Measurements from ENCODE around the gene GNAT1.
A peak's percentile ranks its signal among the peaks of the same experiment; 100 is the strongest.
"Not testable (repeated sequence)": the region's sequence is repeated elsewhere in the genome, so short reads cannot be mapped to it uniquely, and the experiment has no call there.

The GNAT1 gene

DNA sequence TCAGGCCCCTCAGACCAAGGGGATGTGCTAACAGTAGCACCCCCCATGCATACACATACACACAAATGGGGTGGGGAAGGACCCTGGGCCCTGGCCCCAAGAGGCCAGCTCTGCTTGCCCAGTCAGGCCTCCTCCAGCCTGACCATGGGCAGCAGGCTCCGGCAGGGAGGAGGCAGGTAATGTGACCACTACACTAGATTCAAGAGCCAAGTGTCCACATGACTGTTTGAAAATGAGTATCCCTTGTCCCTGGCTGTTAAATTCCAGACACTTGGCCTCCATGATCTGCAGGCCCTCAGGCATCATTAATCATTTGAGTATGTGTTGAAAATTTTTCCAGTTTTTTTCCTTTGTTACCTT is 30.7 kb downstream of the GNAT1 start:
- DNase-seq (ENCODE audit: low read depth), result no peak

DNA sequence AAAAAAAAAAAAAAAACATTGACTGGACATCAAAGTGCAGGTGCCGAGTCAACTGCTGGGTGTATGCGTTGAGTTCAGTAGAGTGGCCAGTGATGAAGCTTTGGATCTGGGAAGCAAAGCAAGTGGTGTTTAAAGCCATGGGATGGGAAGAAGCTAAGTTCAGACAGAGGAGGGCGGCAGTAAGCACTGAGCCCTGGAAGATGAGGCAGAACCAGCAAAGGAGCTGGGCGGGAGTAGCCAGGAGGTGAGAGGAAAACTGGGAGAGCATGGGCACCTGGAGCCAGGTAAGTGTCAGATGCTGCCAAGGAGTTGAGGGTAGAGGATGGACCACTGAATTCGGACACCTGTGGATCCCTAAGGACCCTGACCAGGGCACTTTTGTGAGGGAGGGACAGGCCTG is 33.2 kb downstream of the GNAT1 start:
- no peak for DNase-seq (ENCODE audit: low read depth)

DNA sequence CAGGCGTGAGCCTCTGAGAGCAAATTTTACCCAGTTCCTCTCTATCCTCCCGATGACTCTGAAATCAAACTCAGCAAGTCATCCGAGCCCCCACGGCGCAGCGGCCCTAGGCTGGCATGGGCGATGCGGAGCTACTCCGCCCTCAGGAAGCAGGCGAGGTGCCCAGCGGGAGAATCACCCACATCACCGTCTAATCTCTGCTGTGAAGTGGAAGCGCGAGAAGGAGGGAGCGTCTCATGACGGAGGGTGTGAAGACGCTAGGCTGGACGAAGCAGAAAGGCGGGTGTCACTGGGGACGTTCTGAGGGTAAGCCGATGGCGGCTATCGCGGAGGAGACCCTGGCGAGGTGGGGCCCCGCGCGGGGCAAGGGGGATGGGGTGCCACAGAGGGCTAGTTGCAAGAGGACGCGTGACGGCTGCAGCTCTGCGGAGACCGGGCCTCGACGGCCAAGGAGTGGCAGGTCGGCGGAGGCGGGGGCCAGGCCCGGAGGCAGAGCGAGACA is 35.5 kb downstream of the GNAT1 start:
- DNase-seq (ENCODE audit: low read depth), result no peak

DNA sequence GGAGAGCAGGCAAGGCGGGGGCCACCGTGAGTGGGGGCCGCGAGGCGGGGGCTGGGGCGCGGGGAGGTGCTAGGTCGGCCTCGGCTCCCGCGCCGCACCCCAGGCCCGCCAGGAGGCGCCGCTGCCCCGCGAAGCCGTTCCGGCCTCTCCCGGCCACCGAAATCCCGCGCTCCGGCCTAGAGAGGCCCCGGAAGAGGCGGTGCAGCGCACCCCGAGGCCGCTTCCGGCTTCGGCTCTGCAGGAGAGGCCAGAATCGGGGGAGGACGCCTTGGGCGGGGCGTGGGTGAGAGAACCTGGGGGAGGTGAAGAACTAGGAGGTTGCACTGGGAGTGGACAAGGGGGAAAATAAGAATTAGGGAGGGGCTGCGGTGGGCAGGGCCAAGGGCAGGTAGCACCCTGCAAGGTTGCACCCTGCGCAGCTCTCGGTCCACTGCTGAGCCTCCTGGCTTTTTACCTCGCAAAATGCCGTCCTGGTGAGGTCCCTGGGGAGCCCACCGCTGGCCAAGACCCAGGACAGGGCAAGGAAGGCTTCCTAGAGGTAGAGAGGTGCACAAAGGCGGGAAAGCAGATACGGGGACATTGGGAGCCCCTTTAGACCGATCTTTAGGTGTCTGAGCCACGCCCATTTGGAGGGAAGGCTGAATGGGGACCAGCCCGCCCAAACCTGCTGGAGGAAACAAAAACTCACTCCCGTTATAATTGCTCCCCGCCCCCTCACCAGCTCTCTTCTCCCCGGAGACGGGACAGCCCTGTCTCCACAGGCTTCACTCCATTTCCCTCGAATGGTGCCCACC is 36.2 kb downstream of the GNAT1 start:
- DNase-seq (ENCODE audit: low read depth), result peak; percentile 89

DNA sequence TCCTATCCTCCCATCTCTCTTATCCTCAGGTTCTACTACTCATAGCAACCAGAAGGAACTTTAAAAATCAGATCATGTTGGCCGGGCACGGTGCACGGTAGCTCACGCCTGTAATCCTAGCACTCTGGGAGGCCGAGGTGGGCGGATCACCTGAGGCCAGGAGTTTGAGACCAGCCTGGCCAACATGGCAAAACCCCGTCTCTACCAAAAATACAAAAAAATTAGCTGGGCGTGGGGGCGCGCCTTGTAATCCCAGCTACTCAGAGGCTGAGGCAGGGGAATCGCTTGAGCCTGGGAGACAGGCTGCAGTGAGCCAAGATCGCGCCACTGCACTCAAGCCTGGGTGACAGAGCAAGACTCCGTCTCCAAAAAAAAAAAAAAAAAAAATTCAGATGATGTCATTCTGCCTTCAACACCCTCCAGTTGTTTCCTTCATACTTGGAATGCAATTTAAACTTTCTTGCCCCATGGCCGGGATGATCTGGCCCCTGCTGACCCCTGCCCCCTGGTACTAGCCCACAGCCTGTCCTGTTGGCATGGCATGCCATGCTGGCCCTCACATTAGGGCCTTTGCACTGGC is 36.9 kb downstream of the GNAT1 start:
- DNase-seq (ENCODE audit: low read depth), result not testable (repeated sequence)

DNA sequence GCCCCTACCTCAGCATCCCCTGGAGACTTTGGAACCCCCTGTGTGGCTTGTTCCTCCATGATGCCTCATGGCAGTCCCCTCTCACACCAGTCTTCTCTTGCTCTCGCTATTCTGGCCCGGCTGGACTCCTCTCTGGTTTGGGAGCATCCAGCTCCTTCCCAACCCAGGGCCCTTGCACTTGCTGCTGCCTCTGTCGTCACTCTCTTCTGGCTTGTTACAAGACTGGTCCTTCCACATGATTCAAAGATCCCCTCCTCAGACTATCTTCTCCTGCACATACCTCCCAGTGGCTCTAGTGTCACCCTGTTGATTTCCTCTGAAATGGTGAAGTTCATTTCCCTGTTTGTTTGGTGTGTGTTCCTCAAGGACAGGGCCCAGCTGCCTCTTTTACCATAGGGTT is 38.1 kb downstream of the GNAT1 start:
- no peak for DNase-seq (ENCODE audit: low read depth)

DNA sequence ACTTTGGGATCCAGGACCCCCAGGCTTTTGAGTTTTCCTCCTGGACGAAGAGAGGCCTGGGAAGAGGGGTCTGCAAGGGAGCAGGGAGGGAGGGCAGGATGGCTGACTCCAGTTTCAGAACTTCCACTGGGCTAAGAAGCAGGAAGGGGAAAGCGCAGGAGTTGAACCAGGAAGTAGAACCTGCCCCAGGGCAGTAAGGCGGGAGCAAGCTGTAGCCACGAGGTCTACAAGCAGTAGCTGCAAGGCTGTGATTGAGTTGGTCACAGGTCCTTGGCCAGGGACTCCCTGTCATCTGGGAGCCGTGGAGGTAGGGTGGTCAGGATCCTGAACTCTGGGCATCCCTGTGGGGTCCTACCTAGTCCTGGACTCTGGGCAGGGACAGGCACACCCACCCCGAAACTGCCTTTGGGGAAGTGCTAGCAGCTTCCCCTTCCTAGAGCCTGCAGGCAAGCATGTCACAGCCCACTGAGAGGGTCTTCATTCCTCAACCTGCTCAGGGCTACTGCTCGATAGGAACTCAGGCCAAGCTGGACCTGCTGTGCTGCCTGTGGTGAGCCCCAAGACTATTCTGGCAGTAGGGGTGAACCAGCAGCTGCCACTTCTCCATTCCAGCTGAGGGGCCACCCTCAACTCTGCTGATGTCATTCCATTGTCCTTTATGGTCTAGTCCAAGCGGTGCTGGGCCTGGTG is 38.8 kb downstream of the GNAT1 start:
- no peak for DNase-seq (ENCODE audit: low read depth)

DNA sequence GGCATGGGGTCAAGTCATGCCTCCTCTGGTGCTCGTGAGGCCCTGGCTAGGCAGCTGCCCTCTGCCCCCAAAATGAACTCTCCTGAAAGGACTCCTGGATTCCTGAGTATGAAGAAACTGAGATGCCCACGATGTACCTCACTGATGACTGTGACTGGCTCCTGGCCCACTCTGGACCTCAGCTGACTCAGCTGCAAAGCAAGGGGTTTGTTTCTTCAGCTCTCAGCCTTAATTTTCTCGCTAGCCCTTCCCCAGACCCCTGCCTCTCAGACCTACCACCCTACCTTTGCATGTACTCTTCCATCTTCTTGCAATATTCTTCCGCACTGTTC is 39.4 kb downstream of the GNAT1 start:
- no peak for DNase-seq (ENCODE audit: low read depth)

DNA sequence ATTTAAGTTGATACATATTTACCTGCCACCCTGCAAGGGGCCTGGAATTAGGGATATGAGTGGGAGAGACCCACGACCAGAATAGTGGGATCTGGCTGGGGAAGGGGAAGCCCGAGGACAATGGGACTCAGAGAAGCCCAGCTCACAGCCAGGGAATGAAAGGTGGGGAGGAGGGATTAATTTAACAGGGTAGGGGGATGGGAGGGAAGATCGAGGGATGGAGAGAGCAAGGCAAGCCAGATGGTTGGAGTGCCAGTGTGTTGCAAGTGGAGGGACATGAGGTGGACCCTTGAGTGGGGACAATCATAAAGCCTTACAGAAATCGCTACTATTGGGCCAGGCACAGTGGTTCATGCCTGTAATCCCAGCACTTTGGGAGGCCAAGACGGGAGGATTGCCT is 40.2 kb downstream of the GNAT1 start:
- DNase-seq (ENCODE audit: low read depth), result no peak

DNA sequence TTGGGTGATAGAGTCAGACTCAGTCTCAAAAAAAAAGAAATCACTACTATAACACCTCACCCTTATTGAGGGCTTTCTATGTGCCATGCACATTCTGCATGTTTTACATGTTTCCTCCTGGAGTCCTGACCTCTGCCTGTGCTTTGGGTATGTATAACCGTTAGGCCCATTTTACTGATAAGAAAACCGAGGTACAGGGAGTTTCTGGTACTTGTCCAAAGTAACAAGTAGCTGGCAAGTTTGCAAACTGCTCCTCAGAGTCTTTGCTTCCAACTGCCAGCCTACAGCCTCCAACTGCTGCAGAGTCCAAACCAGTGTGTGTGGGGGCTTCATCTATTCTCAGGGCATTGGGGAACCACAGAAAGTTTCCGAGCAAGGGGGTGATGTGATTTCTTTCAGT is 40.9 kb downstream of the GNAT1 start:
- DNase-seq (ENCODE audit: low read depth), result no peak

DNA sequence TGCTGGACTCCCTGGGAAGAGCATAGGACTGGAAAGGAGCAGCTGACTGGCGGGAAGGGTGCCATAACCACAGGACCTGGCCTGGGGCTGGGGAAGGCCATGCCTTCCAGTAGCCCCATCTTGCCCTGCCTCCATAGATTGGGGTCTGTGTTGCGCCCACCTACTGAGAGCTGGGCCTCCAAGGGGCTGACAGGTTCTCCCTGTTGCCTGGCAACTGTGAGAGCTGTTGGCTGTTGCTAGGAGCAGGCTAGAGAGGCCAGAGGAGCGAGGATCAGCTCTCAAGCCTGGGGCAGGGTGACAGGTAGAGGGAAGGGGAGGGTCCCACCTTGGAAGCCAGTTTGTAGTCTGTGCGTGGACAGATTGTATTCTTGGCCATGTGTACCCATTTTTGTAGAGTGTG is 41.8 kb downstream of the GNAT1 start:
- DNase-seq (ENCODE audit: low read depth), result no peak

DNA sequence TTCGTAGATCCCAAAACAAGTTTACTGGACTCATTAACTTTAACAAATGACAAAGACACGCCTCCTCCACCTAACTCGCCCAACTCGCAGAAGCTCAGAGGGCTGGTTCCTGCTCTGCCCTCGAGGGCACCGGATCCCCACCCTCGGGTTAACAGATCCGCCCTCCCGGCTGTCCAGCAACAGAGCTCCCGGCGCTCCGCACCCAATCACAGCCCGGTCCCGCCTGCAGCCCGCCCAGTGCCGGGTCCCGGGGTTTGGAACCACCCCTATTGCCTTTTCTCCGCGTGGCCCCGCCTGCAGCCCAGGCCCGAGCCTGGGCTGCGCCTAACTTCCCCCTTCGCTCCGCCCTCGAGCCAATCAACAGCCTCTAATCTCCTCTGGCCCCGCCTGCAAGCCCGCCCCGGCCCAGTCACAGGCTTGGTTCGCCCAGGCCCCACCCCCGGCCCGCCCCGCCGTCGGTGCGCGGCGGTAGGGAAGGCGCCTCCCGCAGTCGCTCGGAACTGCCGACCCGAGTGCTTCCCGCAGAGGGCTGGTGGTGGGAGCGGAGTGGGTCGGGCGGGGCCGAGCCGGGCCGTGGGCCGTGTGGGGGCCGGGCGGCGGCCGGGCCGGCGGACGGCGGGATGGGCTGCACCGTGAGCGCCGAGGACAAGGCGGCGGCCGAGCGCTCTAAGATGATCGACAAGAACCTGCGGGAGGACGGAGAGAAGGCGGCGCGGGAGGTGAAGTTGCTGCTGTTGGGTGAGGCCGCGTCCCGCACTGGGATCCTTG is 44.5 kb downstream of the GNAT1 start, which contains the start of gene GNAI2:
TSS of gene GNAI2 (plus strand) at position 489 of the 768 bp plus-strand sequence. CDS start at position 621, 132 bp downstream.
- peak; percentile 92 for DNase-seq (ENCODE audit: low read depth)

DNA sequence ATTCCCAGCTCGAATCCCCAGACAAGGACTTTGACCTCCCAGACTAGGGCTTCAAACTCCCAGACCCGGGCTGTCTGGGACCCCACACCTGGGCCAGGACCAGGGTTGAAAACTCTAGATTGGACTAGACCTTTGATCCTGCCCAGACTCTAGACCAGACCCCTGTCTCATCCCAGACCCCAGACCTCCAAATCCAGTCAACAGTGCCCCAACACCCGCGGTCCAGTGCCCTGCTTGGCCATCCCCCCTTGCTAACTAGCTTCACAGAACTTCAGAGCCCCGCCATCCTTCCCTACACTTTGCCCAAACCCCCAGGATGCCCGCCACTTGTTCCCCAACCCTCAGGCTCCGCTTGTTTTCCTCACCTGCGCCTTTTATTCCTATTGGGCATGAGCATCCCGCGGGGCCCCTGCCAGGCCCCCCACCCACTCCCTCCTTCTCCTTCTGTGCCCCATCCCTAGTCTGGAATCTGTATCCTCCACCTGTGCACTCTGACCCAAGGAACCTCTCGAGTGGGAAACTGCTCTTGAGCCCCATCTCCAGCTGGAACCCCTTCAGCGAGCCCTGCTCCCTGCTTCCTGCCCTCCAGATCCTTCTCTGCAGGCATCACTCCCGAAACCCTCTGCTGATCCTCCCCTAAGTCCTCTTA is 45.2 kb downstream of the GNAT1 start:
- DNase-seq (ENCODE audit: low read depth), result no peak

DNA sequence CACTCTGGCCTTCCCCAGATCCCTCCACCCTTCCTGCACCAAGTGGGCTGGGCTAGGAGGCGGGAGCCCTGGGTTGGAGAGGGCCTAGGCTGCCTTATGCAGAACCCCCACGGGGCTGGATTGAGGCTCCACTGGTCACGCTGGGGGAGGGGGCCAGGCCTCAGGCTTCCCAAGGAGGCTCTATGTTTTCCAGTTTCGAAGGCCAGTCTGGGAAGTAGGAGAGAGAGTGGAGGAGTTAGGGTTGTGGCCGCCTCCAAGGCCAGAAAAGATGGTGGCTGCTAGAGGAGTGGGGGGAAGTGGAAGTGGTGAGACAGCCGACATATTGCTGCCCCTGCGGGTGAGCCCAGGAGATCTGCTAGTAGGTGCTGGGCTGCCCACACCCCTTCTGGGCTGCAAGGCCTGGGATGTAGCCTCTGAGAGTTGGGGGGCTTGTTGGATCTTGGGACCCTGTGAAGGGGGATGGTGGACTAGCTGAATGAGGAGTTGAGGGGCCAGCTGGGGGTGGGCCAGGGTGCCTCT is 45.8 kb downstream of the GNAT1 start:
- no peak for DNase-seq (ENCODE audit: low read depth)

DNA sequence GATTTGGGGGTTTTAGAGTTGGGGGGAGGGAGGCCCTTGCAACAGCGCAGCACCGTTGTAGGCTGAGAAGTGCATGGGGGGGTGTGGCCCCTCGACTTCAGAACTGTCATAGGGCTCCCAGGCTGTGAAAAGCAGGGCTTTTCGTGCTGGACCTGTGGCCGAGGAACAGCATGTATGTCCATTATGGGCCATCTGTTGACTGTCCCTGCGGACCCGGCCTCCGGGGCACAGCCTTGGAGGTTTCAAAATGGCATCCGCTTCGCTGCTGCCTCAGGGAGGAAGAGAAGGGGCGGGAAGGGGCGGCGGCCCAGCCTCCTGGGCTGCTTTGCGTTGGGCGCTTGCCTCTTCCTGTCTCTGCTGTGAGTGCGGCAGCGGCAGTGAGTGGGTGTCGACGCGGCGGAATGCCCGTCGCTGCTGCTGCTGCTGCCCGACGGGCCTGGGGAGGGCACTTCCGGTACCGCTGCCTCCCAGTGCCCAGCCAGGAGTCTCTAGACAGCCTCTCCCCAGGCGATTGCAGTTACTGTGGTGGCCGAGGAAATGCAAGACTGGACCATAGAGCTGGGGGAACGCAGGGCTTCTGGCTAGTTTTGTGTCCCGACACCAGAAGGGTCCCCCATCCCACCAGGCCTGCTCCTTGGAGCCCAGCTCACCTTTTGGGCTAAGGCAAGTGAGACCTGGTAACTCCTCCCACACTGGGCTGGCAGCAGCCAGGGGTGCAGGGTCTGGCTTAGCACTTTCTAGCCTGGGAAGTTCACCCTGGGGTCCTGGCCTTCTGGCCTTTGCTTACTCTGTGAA is 46.5 kb downstream of the GNAT1 start:
- no peak for DNase-seq (ENCODE audit: low read depth)

DNA sequence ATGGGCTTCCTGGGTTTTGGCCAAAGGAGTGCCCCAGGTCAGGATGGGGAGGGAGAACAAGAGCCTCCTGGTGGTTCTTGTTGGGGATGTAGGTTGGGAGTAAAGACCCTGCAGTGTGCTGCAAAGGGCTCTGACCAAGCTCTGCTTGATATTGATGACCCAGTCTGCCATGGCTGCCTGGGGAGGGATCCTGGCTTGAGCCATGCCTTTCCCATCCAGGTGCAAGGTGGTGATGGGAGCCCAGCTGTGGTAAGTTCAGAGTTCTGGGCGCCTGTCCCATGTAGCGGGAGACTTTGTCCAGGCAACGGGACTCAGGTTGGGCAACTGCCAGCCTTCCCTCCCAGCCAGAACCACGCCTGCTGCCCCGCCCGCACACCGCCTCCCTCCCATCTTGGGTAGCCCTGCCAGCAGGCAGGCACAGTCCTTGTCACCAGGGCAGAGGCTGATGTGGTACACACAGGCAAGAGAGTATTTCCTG is 47.2 kb downstream of the GNAT1 start:
- no peak for DNase-seq (ENCODE audit: low read depth)

DNA sequence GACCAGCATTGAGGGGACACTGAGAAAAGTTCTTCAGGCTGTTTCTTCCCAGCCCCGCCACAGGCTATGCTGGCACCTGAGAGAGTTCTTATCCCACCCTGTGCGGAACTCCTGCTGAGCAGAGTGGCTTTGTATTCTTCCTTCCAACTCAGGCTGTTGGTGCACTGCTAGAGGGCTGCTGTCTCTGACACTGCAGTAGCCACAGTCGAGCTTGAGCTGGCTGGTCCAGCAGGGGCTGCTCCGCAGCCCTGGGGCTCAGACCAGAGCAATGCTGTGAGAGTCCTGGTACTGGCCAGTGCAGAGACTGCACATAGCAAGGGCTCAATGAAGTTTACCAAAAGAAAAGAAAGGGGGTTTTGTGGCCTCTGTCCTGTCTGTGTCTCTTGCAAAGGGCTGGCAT is 48.2 kb downstream of the GNAT1 start:
- DNase-seq (ENCODE audit: low read depth), result no peak

DNA sequence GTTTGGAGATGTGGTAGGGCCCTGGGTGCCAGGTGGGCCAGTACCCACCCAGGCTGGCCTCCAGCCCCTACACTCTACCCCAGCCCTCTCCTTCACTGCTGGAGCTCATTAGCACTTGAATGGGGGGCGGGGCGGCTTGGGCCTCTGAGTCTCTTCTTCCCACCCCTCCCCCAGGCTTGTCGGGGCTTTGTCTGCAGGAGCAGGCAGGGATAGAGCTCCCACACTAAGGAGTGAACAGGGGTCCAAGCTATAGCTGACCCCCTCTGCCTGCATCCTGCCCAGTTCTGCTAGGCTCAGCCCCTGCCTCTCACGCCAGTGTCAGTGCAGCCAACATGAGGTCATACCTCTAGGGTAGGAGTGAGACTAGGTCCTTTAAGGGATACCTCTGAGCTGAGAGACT is 49.8 kb downstream of the GNAT1 start:
- no peak for DNase-seq (ENCODE audit: low read depth)

DNA sequence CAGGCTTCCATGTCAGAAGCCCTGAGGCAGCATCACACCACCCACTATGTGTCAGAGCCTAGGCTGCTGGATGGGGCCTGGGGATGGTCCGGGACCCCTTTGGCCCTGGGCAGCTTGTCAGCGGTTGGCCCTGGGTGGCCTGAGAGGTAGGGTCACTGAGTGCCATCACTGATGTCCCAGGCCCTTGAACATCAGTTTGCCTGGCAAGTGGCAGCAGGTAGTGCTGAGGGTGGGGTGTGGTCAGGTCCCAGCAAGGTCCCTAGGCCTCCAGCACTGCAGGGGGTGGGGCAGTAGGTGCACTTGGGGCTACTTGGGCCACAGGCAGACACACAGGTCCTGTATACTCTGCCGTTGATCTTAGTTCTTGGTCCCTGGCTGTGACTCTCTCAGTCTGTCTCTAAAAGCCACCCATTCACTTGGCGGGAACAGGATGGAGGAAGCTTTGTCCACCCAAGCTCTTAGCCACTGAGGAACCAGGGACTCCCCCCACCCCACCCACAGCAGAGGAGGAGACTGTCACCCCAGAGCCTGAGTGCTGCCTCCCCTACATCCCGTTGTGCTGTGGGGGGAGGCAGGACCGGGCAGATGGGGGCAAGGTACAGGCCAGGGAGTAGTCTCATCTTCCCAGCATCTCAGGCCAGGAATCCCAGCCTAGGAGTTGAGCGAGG is 50.4 kb downstream of the GNAT1 start:
- no peak for DNase-seq (ENCODE audit: low read depth)

DNA sequence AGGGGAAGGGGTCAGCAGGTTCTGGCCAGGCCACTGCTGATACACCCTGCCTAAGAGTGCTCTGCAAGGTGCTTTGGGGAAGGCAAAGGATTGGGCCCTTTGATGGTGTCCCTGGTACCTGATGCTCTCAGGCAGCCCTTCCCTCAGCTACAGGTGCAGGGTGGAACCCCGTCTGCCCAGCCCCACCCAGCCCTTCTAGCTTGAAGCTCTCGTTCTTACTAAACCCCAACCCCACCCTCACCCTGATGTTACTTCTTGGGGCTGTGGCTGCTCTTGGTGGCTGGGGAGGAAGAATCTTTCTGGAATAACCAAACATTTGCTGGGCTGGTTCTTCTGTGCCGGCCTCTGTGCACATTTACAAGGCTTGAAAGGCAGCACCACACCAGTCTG is 51.0 kb downstream of the GNAT1 start:
- DNase-seq (ENCODE audit: low read depth), result no peak

Data from CMK (cell line).